Measurements from ENCODE around the gene PALMD.
A peak's percentile ranks its signal among the peaks of the same experiment; 100 is the strongest.

PALMD gene

GRCh38 chr1:99700020-99700419, 54.1 kb downstream of the PALMD start:
- DNase-seq = no peak

- no peak for DNase-seq
These were observed 56.3 kb downstream of the PALMD start for GRCh38 chr1:99702221-99702620.

DNA sequence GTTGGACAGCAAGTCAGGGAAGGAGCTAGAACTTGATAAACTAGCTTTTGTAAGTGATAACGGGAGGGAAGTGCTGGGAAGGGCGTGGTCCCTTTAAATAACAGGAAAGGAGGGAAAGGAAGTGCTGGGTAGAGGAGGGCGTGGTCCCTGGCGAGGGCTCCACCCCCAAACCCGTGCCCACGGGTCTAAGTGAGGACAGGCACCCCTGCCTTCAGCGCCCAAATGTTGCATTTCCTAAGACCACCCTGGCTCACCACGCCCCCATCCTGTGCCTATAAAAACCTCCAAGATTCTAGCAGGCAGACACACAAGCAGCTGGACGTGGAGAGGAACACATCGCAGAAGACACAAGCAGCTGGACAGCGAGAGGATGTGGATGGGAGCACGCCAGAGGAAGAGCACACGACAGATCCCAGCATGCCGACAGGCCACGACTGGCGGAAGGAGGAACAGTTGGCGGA, 58.5 kb downstream of the PALMD start:
- no peak for DNase-seq

GRCh38 chr1:99705385-99705784, 59.5 kb downstream of the PALMD start:
- DNase-seq = no peak

DNA sequence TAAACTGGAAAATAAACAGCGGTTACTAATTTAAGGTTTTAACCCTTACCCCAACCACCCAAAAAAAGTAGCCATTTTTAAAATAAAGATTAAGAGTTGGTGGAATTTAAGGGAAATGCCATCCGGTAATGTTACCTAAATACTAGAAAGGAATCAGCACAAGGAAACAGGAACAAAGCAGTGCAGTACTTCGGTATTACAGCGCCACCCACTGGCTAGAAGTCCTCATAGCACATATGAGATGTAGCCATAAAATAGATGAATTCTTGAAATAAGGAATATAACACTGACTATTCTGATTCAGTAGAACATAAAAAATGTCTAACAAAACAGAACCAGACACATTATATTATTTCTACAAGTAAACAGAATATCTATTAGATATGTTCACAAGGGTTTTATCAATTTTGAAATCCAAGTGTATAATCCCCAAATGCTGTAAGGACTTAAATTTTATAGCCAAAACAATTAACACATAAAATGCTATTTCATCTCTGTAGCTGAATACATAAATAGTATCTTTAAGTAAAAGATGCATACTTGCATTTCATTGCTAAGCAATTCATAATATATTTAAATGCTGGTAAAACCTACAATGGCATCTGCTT, 61.7 kb downstream of the PALMD start:
- DNase-seq = peak; percentile 43 to 58

DNA sequence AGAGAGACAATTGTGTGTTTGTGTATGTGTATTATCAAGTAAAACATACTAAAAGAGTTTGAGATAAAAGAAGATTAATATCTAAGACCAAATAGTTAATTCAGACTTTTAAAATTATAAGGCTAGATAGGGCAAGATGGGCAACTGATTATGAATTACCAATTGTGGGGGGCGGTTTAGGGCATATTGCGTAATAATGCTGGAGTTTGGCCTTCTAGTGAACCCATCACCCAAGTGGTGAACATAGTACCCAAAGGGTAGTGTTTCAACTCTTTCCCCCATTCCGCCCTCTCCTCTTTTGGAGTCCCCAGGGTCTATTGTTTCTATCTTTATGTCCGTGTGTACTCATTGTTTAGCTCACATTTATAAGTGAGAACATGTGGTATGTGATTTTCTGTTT, 65.1 kb downstream of the PALMD start:
- DNase-seq = no peak

DNA sequence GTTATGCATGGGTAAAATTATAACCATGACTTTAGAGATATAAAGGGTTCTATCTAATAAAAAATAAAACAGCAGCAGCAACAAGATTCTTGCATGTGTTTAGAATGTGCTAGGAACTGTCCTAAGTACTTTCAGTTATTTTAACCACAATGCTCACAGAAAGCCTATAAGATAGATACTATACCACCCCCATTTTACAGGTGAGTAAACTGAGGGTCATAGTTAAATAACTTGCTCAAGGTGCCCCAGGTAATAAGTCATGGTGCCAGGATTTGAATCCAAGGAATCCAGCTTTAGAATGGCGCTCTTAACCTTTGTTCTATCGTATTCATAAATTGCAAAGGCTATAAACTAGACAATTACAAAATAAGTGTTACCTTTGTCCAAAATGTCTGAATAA, 67.1 kb downstream of the PALMD start:
- no peak for DNase-seq

GRCh38 chr1:99717005-99717404, 71.1 kb downstream of the PALMD start:
- DNase-seq = no peak

DNA sequence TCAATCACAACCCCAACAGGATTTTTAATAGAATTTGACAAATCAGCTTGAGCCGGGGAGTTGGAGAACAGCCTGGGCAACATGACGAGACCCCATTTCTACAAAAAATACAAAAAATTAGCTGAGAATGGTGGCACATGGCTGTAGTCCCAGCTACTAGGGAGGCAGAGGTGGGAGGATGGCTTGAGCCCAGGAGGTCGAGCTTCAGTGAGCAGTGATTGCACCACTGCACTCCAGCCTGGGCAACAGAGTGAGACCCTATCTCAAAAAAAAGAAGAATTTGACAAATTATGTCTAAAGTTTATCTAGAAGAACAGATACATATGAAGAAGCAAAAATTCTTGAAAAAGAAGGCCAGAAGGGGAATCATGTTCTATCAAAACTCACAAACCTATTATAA, 77.3 kb downstream of the PALMD start:
- no peak for DNase-seq

DNA sequence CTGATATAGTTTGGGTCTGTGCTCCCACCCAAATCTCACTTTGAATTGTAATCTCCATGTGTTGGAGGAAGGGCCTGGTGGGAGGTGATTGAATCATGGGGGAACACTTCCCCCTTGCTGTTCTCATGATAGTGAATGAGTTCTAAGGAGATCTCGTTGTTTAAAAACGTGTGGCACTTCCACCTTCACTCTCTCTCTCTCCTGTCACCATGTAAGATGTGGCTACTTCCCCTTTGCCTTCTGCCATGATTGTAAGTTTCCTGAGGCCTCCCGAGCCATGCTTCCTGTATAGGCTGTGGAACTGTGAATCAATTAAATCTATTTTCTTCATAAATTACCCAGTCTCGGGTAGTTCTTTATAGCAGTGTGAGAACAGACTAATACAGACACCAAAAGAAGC, 80.1 kb downstream of the PALMD start:
- DNase-seq = no peak

DNA sequence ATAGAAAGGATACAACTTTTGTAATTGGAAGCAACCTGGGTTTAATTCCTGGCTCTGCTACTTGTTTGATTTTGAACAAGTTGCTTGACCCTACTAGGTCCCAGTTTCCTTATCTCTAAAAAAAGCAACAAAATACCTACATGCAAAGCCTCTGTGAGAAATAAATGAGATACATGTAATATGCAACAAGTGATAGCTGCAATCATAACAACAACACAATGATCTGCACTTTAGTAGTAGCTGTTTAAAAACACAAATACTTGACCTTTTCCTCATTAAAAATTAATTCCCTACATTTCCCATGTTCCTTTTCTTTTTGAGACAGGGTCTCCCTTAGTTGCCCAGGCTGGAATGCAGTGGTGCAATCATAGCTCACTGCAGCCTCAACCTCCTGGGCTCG, 80.5 kb downstream of the PALMD start:
- DNase-seq = no peak

GRCh38 chr1:99726818-99727217, 80.9 kb downstream of the PALMD start:
- DNase-seq = no peak

- no peak for DNase-seq
These were observed 81.8 kb downstream of the PALMD start for GRCh38 chr1:99727575-99728185.

GRCh38 chr1:99728494-99729235, 82.8 kb downstream of the PALMD start:
- DNase-seq = no peak

- no peak for DNase-seq
These were observed 85.5 kb downstream of the PALMD start for GRCh38 chr1:99731384-99731783.

DNA sequence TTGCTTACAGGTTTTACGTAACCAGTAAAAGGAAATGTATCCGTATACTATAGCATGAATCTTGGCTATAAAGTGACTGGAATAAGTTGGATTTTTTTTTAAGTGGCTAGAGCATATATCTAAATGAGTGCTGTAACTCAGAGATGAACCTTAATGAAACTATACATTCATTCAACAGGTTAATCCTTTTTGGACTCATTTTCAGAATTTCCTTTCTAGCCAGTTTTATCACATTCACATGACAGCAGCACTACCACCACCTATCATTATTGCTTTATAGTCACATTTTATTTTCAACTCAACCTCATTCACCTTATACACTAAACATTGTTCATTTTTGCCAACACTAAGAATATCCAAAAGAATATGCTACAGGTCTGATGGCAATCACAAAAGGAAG, 89.9 kb downstream of the PALMD start:
- no peak for DNase-seq

DNA sequence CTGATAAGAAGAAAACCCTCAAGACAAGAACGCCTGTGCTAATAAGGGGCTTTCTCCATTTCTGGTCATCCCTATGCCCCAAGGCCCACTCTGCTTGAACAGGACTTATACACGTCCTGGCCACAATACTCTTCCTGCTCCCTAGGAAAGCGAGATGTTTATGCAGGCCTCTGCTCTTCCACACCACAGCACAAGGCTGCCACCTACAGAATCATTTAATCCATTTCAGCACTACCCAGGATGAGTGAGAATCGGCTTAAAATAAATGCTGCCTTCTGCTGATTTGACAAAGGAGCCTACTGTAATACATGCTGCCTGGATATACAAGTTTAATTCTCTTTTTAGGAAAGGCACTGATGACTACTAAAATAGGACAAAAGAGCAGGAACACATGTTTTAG, 91.1 kb downstream of the PALMD start:
- peak in 1 of 2 experiments; percentile 58 for DNase-seq

DNA sequence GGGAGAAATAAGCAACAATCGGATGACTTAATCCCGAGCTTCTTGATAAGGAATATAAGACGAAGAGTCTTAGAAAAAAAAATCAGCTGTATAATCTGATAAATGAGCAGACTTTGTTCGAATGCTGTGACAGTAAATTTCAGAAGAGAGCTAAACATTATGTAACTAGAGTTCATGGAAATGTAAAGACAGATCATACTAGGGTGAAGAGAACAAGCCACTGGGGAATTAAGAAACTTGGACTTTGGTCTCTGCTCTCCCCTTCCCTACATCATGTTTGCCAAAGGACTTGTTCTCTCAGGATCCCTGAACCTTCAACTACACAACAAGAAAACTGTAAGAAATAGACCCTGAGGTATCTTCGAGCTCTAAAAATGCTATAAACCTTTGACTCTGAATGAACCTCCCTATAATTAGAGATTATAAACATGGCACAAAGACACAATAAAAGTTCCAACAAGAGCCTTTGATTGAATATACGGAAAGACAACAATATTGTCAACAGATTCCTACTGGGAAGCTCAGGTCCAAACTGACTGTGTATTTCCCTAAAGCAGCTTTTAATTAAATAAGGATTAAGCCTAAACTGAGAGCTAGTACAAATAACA, 93.0 kb downstream of the PALMD start:
- DNase-seq = no peak

- no peak for DNase-seq
These were observed 94.2 kb downstream of the PALMD start for GRCh38 chr1:99740141-99740540.

Data from NCI-H2081 (cell line).